DLD1 (cell line): ENCODE data around the gene ROPN1L.

Experiments
- in situ Hi-C: cut with HindIII; loops from 2 replicates; pipeline ENCODE4 v1.10.0; 2017; ENCODE audit warnings: low sequenced_read_pairs

The ROPN1L gene

DNA sequence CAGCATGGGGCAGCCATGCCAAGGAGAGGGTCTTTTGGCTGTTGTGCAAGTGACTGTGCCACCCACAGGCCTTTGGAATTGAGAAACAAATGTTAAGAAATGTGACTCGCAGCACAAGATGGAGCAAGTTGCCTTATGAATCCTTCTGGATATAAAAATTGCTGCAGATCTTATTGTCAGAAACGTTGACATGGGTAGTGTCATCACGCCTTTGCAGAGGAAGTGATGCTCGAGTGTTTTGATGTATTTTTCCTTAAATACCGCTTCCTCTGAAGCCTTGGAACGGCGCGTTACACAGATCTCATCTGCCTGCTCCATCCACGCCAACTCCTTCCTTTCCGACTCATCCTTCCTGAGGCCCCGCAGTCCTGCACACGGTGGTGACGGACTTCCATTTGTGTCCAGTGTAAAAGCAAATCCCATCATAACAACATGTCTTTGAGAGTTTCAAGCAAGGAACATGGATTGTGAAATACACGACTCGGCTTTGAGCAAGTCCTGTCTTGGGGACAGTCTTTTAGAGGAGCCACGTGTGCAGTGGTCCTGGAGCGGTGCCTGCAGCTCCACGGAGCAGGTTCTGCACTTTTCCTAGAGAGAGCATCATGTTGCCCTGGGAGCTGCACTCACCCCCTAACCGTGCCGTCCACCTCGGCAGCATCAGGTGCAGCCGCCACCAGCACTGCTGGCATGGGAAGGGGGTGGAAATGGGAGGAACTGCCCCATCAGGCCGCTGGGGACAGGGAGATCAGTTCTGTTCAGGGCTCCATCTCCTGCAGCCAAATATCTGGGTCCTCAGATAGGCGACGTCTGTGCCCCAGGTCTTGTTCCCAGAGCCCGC is 15.1 kb downstream of the ROPN1L start:
- in situ Hi-C loops = loop anchor here (10.0 kb wide), 1 partner anchor 168 kb away; no protein-coding TSS in a partner anchor

- in situ Hi-C loops = loop anchor here (10.0 kb wide), 1 partner anchor 167 kb away; no protein-coding TSS in a partner anchor
These were observed 16.2 kb downstream of the ROPN1L start for GRCh38 chr5:10457682-10458574.

DNA sequence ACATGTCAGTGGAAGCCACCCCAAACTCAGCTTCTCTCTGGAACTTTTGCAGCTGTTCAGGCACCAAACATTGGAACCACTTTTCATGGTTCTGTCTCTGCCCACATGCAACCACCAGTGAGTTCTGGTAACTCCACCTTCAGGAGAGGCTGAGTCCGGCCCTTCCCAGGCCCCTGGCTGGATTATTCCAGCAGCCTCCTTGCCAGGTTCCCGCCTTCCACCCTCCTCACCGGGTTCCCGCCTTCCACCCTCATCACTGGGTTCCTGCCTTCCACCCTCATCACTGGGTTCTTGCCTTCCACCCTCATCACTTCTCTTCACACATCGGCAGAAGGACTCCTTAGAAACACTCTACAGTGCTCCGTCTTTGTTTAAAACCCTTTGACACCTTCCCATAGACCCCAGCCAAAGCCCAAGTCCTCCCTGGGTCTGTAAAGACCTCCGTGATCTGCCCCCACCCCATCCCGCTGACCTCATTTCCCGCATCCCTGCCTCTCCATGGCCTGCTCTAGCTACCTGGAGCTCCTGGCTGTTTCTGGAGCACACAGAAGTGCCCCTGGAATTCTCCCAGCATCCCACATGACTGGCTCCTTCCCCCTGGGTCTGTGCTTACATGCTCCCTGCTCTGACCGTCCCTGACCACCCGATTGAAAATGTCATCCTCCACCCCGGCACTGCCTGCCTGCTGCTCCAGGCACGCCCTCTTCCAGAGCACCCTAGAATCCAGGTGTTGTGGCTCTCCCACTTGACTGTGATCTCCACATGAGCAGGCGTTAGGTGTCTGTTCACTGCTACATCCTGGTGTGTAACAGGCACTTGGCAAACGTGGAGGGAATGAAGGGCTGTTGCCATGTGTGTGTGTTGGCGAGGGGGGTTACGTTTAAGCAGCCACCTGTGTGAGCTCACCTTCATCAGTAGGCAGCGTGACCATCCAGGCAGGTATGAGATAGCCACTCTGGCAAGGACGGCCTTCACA is 17.7 kb downstream of the ROPN1L start:
- in situ Hi-C loops = loop anchor here (10.0 kb wide), 1 partner anchor 165 kb away; no protein-coding TSS in a partner anchor

- in situ Hi-C loops = no loop called here
These were observed 18.7 kb downstream of the ROPN1L start for GRCh38 chr5:10460252-10460906.

- in situ Hi-C loops = no loop called here
These were observed 19.4 kb downstream of the ROPN1L start for GRCh38 chr5:10461041-10461440.

DNA sequence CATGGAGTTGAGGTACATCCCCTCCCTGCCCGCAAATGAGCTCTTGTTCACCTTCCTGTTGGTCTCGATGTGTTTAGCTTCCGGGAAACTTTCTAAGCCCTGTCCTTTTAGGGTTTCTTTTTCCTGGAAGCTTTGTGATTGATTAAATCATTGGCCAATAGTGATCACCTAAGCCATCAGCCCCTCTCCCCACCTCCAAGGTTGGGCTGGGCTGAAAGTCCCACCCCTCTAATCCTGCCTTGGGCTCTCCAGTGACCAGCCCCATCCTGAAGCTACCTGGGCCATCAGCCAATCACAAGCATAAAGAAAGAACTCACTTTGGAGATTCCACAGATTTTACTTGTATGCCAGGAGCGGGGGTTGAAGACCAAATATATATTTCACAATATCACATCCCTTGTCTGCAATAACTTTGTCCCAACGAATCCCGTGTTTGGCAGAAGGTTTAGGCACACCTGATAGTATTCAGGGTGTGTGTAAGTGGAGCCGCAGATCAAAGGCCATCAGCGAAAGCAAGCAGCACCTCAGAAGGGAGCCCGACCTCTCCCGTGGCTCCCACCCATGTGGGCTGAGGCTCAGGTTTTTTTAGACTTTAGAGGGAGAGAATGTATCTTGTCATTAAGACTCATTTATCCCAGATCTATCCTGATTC is 20.4 kb downstream of the ROPN1L start:
- in situ Hi-C loops = no loop called here

DNA sequence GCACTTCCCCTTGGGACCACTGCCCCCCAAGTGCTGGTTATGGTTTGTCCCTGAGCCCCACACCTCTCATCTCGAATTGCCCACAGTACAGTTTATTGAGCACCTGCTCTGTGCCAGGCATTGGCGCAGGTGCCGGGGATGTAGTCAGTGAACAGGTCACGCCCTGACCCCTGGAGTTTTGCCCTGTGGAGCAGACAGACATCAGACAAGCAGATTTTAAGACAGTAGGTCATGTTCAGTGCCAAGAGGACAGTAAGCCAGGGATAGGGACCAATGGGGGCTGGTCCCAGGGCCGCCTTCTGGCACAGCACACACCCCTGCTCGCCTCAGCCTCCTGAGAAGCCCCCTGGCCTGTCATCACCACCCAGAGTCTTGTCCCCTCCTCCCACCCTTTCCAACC is 21.9 kb downstream of the ROPN1L start:
- in situ Hi-C loops = no loop called here

GRCh38 chr5:10464173-10464572 is 22.5 kb downstream of the ROPN1L start:
- in situ Hi-C loops = no loop called here

- in situ Hi-C loops = no loop called here
These were observed 24.0 kb downstream of the ROPN1L start for GRCh38 chr5:10465726-10466125.

DNA sequence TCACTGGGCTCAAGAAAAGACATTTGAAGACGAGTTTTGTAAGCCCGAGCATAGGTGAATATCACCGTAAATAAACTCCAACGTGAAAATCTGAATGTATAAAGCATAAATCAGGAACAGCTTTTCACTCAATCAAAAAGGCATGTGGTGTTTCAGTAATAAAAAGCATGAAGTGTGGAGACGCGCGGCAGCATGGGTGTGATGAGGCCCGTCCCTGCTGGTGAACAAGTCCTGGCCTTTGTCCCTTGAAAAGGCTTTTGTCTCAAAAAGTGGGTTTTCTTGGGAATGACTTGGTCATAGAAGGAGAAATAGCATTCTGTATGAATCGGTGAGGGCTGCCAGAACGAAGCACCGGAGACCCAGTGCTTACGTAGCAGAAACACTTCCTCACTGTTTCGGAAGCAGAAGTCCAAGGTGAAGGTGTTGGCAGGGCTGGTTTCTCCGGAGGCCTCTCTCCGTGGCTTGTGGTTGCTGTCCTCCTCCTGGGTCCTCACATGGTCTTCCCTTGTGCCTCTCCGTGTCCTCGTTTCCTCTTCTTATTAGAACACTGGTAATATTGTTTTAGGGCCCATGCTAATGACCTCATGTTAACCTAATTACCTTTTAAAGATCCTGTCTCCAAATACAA is 24.9 kb downstream of the ROPN1L start:
- in situ Hi-C loops = no loop called here

GRCh38 chr5:10467281-10468198 is 25.9 kb downstream of the ROPN1L start:
- in situ Hi-C loops = no loop called here

- in situ Hi-C loops = no loop called here
These were observed 26.6 kb downstream of the ROPN1L start for GRCh38 chr5:10468256-10468655.

DNA sequence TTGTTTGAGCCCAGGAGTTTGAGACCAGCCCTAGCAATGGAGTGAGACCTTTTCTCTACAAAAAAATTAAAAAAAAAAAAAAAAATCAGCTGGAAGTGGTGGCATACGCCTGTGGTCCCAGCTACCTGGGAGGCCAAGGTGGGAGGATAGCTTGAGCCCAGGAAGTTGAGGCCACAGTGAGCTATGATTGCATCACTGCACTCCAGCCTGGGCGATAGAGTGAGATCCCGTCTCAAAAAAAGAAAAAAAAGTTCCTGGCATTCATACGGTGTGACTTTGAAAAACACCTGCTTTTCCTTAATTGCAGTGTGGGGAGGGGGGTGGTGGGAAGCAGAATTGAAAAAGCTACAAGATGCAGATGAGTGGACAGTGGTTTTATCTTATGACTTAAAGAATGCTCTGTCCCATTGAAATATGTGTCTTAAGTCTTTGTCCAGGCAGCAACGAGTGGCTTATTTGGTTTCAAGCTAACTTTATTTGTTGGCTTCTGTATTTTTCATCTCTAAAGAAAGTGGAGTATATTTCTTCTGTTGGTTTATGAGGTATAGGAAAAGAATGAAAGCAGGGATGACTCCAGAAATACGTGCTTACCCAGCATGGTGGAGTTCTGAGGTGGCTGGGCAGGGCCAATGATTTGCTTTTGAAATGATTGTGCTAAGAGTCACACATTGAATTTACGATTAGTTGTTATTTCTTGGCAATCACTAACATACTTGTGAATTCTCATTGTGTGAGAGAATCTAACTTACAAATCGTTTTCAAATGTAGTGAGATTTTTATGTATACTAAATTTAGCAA is 27.8 kb downstream of the ROPN1L start:
- in situ Hi-C loops = no loop called here

DNA sequence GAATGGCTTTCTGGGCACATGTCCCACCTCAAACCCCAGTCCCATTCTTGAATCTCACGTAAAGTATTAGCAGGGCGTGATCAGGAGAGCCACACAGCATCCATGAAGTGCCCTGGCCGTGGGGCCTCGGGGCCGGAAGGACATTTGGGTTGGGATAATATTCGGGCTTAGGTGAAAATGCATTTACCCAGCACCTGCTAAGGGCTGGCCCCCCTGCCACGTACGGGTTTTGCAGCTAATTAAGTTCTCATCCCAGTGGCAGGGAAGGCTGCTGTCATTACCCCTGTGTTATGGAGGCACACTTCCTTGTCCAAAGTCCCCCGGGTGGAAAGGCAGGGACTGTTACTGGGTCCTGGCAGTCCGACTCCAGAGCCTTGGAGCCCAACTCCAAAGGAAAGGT is 29.0 kb downstream of the ROPN1L start:
- in situ Hi-C loops = no loop called here

DNA sequence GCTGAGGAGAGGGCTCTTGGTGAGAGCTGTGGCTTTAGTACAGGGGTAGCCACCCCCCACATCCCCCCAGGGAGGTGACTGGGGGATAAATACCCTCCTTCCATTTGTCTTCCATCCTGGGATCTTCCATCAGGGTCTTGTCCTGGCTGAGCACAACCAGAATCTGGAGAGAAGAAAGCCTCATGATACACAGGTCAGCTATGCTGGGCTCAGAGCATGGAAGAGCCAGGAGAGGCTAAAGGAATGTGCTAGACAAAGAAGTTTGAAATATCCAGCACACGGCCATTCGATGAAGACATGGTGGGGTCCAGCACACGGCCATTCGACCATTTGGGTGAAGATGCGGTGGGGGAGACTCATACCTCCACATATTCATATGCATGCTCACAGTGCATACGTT is 30.0 kb downstream of the ROPN1L start:
- in situ Hi-C loops = no loop called here

- in situ Hi-C loops = no loop called here
These were observed 32.9 kb downstream of the ROPN1L start for GRCh38 chr5:10474521-10475075.
